HEK293T (cell line): ENCODE results near the gene IL2RA.

ENCODE experiments used
- CTBP1 ChIP-seq: fragments of 450-650 bp; IDR thresholded peaks from 2 replicates; pipeline ENCODE4 v1.6.1; 2016; ENCODE audit warnings: borderline replicate concordance
- FOXM1 ChIP-seq: fragments of 450-650 bp; IDR thresholded peaks from 2 replicates; pipeline ENCODE4 v1.6.1; 2017; ENCODE audit warnings: mild to moderate bottlenecking, borderline replicate concordance
- SUZ12 ChIP-seq: fragments of 450-650 bp; IDR thresholded peaks from 2 replicates; pipeline ENCODE4 v1.6.1; 2016; ENCODE audit warnings: mild to moderate bottlenecking

DNA sequence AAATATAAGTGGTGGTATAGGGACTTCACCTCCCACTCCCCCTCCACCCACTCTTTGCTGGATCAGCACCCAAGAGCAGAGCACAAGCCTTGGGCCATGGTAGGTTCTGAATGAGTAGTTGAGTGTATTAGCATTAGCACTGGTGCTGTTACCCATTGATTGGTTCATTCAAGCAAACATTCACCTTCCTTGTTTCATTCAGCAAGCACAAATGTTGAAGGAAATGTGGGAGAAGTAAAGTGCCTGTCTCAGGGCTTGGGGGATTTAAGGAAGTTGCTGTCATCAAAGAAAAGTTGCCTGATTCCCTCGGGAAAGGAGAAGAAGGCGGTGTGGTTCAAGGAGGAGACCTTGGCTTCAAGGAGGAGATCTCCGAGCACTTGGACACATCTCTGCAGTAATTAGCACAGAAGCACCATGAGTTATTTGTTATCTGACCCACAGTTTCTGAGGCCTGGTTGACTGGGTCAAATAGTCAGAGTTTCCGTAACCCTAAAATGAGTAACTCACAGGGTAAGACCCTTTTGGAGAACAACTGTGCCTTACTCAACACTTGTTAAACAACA, 17.3 kb downstream of the IL2RA start:
- TF ChIP-seq SUZ12 (no peak), CTBP1 (no peak), FOXM1 (no peak)
